Tracheal epithelial cell (primary cell): Measurements from ENCODE around the gene CXorf49B. TPM values are rescaled to one million over a fixed set of nuclear protein-coding genes. Genes with fewer than 3 reads are reported as not detected.

ENCODE experiments used
- total RNA-seq: library from RNA; depleted of rRNA; stranded (reverse); fragments of >200 nt; gene quantifications from 2 replicates; pipeline ENCODE4 v1.2.1, GENCODE V29; 2014

CXorf49B gene
- total RNA-seq = 0.24 TPM in 1 of 2 replicates, not detected in the other

GRCh38 chrX:71763049-71763448 is at the start of gene CXorf49B:
CXorf49B (plus strand) TSS chrX:71763349; CDS start chrX:71763424, 75 bp downstream.

GRCh38 chrX:71718185-71718584 is 45.0 kb upstream of the CXorf49B start, which contains the start of gene CXorf49:
CXorf49 (minus strand) TSS chrX:71718285; CDS start chrX:71718151, 134 bp downstream.

Other genes with a start within 250 kb of the CXorf49B start
- gene OGT, start 230.2 kb upstream of the CXorf49B start, total RNA-seq = 78.6 and 113 TPM in 2 replicates
- gene GCNA, start 184.9 kb upstream of the CXorf49B start, total RNA-seq = 0.72 and 2.6 TPM in 2 replicates
- gene CXCR3, start 144.8 kb upstream of the CXorf49B start, total RNA-seq = not detected in 2 replicates
- gene CXorf49, start 45.1 kb upstream of the CXorf49B start, total RNA-seq = 0.24 TPM in 1 of 2 replicates, not detected in the other
- under 0.01 TPM in 2 replicates for gene NHSL2, start 147.5 kb downstream of the CXorf49B start, total RNA-seq